SK-N-SH (cell line): ENCODE measurements around the gene PLEKHG2. TPM values are rescaled to one million over a fixed set of nuclear protein-coding genes. Genes with fewer than 3 reads are reported as not detected.
"Not testable (repeated sequence)": the region's sequence is repeated elsewhere in the genome, so short reads cannot be mapped to it uniquely, and the experiment has no call there.

Experiments used
- CTCF ChIA-PET: fragments of 300-600, 350-600 bp; formaldehyde crosslinking; extraction: SDS; loops from one replicate; lab custom pipeline; 2021; lab: Yijun Ruan, JAX
- POLR2A ChIA-PET: fragments of 350-600 bp; sonication (Branson Sonifier 250); formaldehyde crosslinking; extraction: SDS; loops from one replicate; lab custom pipeline; 2020; ENCODE audit warnings: antibody characterized with exemption, inconsistent platforms; lab: Yijun Ruan, JAX
- DNase-seq: peaks from one replicate; pipeline ENCODE4 v3.0.0; 2012
- H2AFZ ChIP-seq: fragments of 200-600 bp; sonication (generic); 2 replicates; pipeline ENCODE4 v1.8.1; 2016; ENCODE audit warnings: antibody characterized with exemption, mild to moderate bottlenecking, low read depth
- H3F3A ChIP-seq: fragments of 200-600 bp; sonication (generic); replicated peaks from 2 replicates; pipeline ENCODE3; 2016; ENCODE audit warnings: antibody characterized with exemption, mild to moderate bottlenecking; ENCODE audit not compliant: insufficient read depth
- H3K27ac ChIP-seq, 2 experiments: fragments of 200-500 bp in 1 of 2; fragments of 200-600 bp in 1 of 2; sonication (Bioruptor generic) in 1 of 2; sonication (generic), shearing (Covaris generic) in 1 of 2; 2 replicates each; pipeline versions ENCODE4 v1.5.1 to v1.6.1; 2014 to 2016; ENCODE audit warnings: low read depth in 2 of 2, inconsistent platforms in 1 of 2, low read length in 1 of 2, mild to moderate bottlenecking in 1 of 2, mixed read lengths in 1 of 2
- H3K27me3 ChIP-seq: fragments of 200-600 bp; sonication (generic), shearing (Covaris generic); 2 replicates; pipeline ENCODE4 v1.6.1; 2016; ENCODE audit warnings: mixed run types; ENCODE audit not compliant: insufficient read depth
- H3K36me3 ChIP-seq, 2 experiments: fragments of 200-500 bp in 1 of 2; fragments of 200-600 bp in 1 of 2; sonication (Bioruptor generic) in 1 of 2; sonication (generic) in 1 of 2; replicated peaks in 1 of 2; 2 replicates each; pipeline versions ENCODE3 to v1.5.1; 2014 to 2016; ENCODE audit warnings: low read length in 1 of 2, mild to moderate bottlenecking in 1 of 2; ENCODE audit not compliant: insufficient read depth in 2 of 2, control insufficient read depth in 1 of 2
- H3K4me1 ChIP-seq, 2 experiments: fragments of 200-500 bp in 1 of 2; fragments of 200-600 bp in 1 of 2; sonication (Bioruptor generic) in 1 of 2; sonication (generic), shearing (Covaris generic) in 1 of 2; 2 replicates each; pipeline versions ENCODE4 v1.5.1 to v1.6.1; 2014 to 2016; ENCODE audit warnings: low read depth in 1 of 2, low read length in 1 of 2, mixed run types in 1 of 2; ENCODE audit not compliant: insufficient read depth in 2 of 2, control insufficient read depth in 1 of 2
- H3K4me2 ChIP-seq: fragments of 200-600 bp; sonication (generic), shearing (Covaris generic); 2 replicates; pipeline ENCODE4 v1.6.1; 2017; ENCODE audit warnings: mixed run types
- H3K4me3 ChIP-seq, 2 experiments: fragments of 200-500 bp in 1 of 2; fragments of 200-600 bp in 1 of 2; sonication (Bioruptor generic) in 1 of 2; sonication (generic), shearing (Covaris generic) in 1 of 2; 2 replicates each; pipeline versions ENCODE4 v1.5.1 to v1.8.1; 2014 to 2016; ENCODE audit warnings: low read depth in 2 of 2, inconsistent platforms in 1 of 2, low read length in 1 of 2, mild to moderate bottlenecking in 1 of 2, mixed read lengths in 1 of 2, moderate library complexity in 1 of 2
- H3K79me2 ChIP-seq: fragments of 200-600 bp; sonication (generic); 2 replicates; pipeline ENCODE4 v1.8.1; 2017; ENCODE audit warnings: mild to moderate bottlenecking; ENCODE audit not compliant: insufficient read depth
- H3K9ac ChIP-seq: fragments of 200-600 bp; sonication (generic); 2 replicates; pipeline ENCODE4 v1.6.1; 2017; ENCODE audit warnings: mixed run types
- H3K9me2 ChIP-seq: fragments of 200-600 bp; sonication (generic); 2 replicates; pipeline ENCODE4 v1.6.1; 2017; ENCODE audit warnings: mixed run types
- H3K9me3 ChIP-seq: fragments of 200-600 bp; sonication (generic); 2 replicates; pipeline ENCODE4 v1.6.1; 2017; ENCODE audit warnings: mixed run types, mild to moderate bottlenecking, moderate library complexity
- H4K20me1 ChIP-seq: fragments of 200-600 bp; sonication (generic); 2 replicates; pipeline ENCODE4 v1.6.1; 2017; ENCODE audit warnings: mild to moderate bottlenecking, mixed run types; ENCODE audit not compliant: insufficient read depth
- FOXJ3 ChIP-seq: sonication (generic); formaldehyde crosslinking; IDR thresholded peaks from 2 replicates; pipeline ENCODE4 v1.5.1; 2020; ENCODE audit warnings: mild to moderate bottlenecking, missing genetic modification reagents
- FOXM1 ChIP-seq: IDR thresholded peaks from 2 replicates; pipeline ENCODE4 v1.4.0; 2012; ENCODE audit warnings: low read depth, mild to moderate bottlenecking
- RFX5 ChIP-seq: IDR thresholded peaks from 2 replicates; pipeline ENCODE4 v1.6.1; 2012; ENCODE audit warnings: mild to moderate bottlenecking, improper control_type of control experiment, low read length
- RXRA ChIP-seq: IDR thresholded peaks from 2 replicates; pipeline ENCODE4 v1.4.0; 2012; ENCODE audit warnings: low read depth, mild to moderate bottlenecking, borderline replicate concordance
- TAF1 ChIP-seq: IDR thresholded peaks from 2 replicates; pipeline ENCODE4 v1.6.1; 2012; ENCODE audit warnings: low read depth, mild to moderate bottlenecking, low read length, moderate library complexity, borderline replicate concordance
- USF2 ChIP-seq: fragments of 150-350 bp; IDR thresholded peaks from 2 replicates; pipeline ENCODE4 v1.6.1; 2017; ENCODE audit warnings: antibody characterized with exemption, low read length, low read depth, borderline replicate concordance
- WGBS: methylation state at CpG from one replicate; pipeline ENCODE4 v1.1.6; 2017; ENCODE audit warnings: low lambda C conversion rate; 5-methylcytosine and 5-hydroxymethylcytosine counted together
- polyA plus RNA-seq, 3 experiments: library from polyadenylated mRNA; depleted of rRNA; stranded (reverse); fragments of >200 nt; gene quantifications; 2 replicates each; pipeline ENCODE4 v1.2.3, GENCODE V29; 2012
- TF ChIP-seq, protein P1 (sequence below): fragments of 150-350 bp; IDR thresholded peaks from 2 replicates; pipeline ENCODE4 v1.6.1; 2016; ENCODE audit warnings: mild to moderate bottlenecking, low read depth, low read length

The PLEKHG2 gene
- polyA plus RNA-seq, 1 of the 3 experiments (the other 2 are of a cell fraction), result 13.6 TPM

DNA sequence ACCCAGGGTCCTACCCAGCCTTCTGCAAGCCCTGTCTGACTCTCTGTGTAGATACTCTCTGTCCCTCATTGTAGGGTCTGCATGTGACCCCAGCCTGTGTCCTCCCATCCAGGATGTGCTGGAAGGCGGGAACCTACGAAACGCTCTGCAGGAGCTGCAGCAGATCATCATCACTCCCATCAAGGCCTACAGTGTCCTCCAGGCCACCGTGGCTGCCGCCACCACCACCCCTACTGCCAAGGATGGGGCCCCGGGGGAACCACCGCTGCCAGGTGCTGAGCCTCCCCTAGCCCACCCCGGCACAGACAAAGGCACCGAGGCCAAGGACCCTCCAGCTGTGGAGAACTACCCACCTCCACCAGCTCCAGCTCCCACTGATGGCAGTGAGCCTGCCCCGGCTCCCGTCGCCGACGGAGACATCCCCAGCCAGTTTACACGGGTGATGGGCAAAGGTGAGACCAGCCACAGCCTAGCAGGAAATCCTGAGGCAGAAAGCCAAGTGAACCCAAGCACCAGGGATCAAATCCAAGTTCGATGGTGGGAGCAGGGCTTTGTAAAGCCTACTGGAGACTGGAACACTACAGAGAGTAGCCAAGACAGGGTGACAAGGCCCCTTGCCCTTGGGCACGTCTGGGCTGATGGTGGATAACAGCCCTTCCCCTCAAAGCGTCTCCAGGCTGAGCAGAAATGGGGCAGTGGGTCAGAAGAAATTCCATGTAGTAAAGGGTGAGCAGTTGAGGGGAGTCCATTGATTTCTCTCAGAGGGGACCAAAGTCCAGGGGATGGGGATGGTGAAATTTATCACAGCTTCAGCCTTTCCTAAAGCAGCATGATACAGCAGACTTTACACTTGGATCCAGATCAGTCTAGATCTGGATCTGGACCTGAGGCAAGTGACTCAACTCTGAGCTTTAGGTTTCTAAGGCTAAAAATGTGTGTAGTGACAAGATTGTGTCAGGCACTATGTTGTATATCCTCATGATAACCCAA lies 34.8 kb upstream of the PLEKHG2 start:
- Histone ChIP-seq H3K36me3 (peaks cover 49 to 65% of the 10 kb centered on the region in 2 experiments), H3K4me2 (no peak overlapping the region), H3K27ac (no peak overlapping the region), H3K79me2 (0 out of 2 replicates have a peak, but pooled peaks cover 3% of the 10 kb centered on the region), H3K27me3 (no peaks in the 10 kb centered on the region), H2AFZ (no peak overlapping the region), H3K9me3 (no peaks in the 10 kb centered on the region), H3K4me3 (no peak overlapping the region), H3K9ac (no peak overlapping the region), H4K20me1 (no peaks in the 10 kb centered on the region), H3K9me2 (no peaks in the 10 kb centered on the region), H3F3A (peaks cover 5% of the 10 kb centered on the region), H3K4me1 (peaks cover 7% of the 10 kb centered on the region in 2 experiments; a peak in 2 of 4 replicates)
- 87% methylated on average over 18 of the region's 18 CpGs for WGBS
- TF ChIP-seq, protein P1, sequence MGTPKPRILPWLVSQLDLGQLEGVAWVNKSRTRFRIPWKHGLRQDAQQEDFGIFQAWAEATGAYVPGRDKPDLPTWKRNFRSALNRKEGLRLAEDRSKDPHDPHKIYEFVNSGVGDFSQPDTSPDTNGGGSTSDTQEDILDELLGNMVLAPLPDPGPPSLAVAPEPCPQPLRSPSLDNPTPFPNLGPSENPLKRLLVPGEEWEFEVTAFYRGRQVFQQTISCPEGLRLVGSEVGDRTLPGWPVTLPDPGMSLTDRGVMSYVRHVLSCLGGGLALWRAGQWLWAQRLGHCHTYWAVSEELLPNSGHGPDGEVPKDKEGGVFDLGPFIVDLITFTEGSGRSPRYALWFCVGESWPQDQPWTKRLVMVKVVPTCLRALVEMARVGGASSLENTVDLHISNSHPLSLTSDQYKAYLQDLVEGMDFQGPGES, result no peak
- no peak for TF ChIP-seq FOXM1
- no peak for TF ChIP-seq TAF1
- TF ChIP-seq FOXJ3, result no peak
- TF ChIP-seq RXRA, result no peak
- TF ChIP-seq USF2, result no peak
- TF ChIP-seq RFX5, result no peak
- POLR2A ChIA-PET, result no interaction called here
- DNase-seq, result no peak
- CTCF ChIA-PET, result interaction anchor here (1.6 kb wide), 1 partner anchor 20 kb away, joined by 6 read pairs; no protein-coding TSS in a partner anchor

GRCh38 chr19:39379366-39379765 lies 33.1 kb upstream of the PLEKHG2 start:
- H3K4me1 ChIP-seq, result not testable (repeated sequence)

More at GRCh38 chr19:39379366-39379765, 33.1 kb upstream of the PLEKHG2 start:
- H3K27ac ChIP-seq, H3F3A ChIP-seq, H3K9me3 ChIP-seq, H3K9me2 ChIP-seq, H2AFZ ChIP-seq, H3K79me2 ChIP-seq, H3K27me3 ChIP-seq, H3K9ac ChIP-seq, CTCF ChIA-PET, H3K4me3 ChIP-seq, DNase-seq, POLR2A ChIA-PET, H4K20me1 ChIP-seq, H3K4me2 ChIP-seq: not testable (repeated sequence)
- WGBS, result 96% methylated on average over 4 of the region's 4 CpGs
- peaks cover 43 to 78% of the 10 kb centered on the region in 2 experiments for H3K36me3 ChIP-seq
